ENCODE data around the gene FBP2. TPM values are rescaled to one million over a fixed set of nuclear protein-coding genes. Genes with fewer than 3 reads are reported as not detected.

The FBP2 gene
- total and polyA plus RNA-seq, 2 of the 4 experiments (the other 2 are of a cell fraction) = not detected

DNA sequence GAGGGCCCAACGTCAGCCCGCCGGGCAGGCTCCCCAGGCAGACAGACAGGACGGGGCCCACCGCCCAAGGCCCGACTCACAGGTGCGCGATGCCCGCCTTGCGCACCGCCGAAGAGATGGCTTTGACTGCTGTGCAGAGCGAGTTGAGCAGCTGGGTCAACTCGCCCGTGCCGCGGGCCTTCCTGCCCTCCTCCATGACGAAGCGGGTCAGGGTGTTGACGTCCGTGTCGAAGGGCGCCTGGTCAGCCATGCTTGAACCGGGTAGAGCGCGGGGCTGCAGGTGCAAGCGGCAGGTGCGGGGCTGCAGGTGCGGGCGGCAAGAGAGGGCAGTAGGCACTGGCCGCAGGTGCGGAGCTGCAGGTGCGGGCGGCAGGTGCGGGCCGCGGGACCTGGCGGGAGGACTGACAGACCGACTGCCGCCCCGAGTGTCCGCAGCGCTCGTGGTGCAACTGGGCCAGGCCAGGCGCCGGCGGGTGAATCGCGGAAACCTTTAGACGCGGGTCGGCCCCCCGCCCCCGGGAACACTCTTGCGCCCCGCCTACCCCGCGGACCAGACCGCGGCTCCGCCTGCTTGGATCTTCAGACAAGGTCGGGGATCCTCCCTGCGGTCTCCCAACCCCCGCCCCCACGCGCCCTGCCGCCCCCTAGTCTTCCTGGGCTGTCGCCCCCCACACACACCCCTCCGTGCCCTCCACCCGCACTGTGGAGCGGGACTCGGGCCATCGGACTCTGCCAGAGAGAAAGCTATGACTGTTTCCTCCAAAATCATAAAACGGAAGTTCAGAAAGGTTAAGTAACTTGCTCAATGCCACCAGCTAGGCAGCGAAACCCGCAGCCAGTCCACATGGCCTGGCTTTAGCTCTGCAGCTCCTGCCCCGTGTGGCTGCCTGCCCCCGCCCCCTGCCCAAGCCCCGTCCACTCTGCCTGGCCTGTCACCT is 45.7 kb upstream of the FBP2 start, which contains the start of gene FBP1:
Gene FBP1, minus strand, starts transcription at position 458 of the 938 bp plus-strand sequence. Its CDS starts 208 bp downstream, at position 250.
- Histone ChIP-seq H3K27ac (ENCODE audit: insufficient read depth, low read length) (no peak within 1 kb of the TSS), H3K4me2 (ENCODE audit: low read depth, low read length) (peak within 1 kb of the TSS; percentile 74; the same call in 1 of the 2 replicates), H2BK5ac (ENCODE audit: low read depth, low read length, poor library complexity, severe bottlenecking) (no peak within 1 kb of the TSS), H2AK5ac (ENCODE audit: low read depth, low read length) (no peak within 1 kb of the TSS), H3K9me3 (ENCODE audit: control insufficient read depth, insufficient read depth, low read length) (no peaks in the 10 kb centered on the region), H4K5ac (ENCODE audit: low read depth, low read length) (no peak within 1 kb of the TSS), H3K36me3 (ENCODE audit: control insufficient read depth, insufficient read depth, low read length) (no peaks in the 10 kb centered on the region), H3K9ac (ENCODE audit: low read depth, low read length) (no peak within 1 kb of the TSS), H3K79me1 (ENCODE audit: low read depth in 1 of 2, low read length in 2 of 2) (no peaks in the 10 kb centered on the region), H2BK120ac (ENCODE audit: low read depth, low read length) (no peak within 1 kb of the TSS), H3K4ac (ENCODE audit: low read depth, low read length) (no peak within 1 kb of the TSS), H4K20me1 (ENCODE audit: insufficient read depth, low read length) (no peaks in the 10 kb centered on the region), H2BK20ac (ENCODE audit: low read depth, low read length) (no peak within 1 kb of the TSS), H2BK15ac (ENCODE audit: low read depth, low read length) (no peak within 1 kb of the TSS), H3K9me1 (ENCODE audit: insufficient read depth, low read length) (no peaks in the 10 kb centered on the region), H2AK9ac (replicated peaks; ENCODE audit: low read depth, low read length, poor library complexity) (no peak within 1 kb of the TSS), H4K8ac (ENCODE audit: low read depth in 2 of 2, low read length in 2 of 2) (no peak within 1 kb of the TSS), H3K23ac (ENCODE audit: low read depth, low read length) (no peak within 1 kb of the TSS), H3K18ac (ENCODE audit: low read depth, low read length) (no peak within 1 kb of the TSS), H3K56ac (ENCODE audit: extremely low read depth, insufficient read depth, low read length) (no peak within 1 kb of the TSS), H3K4me1 (ENCODE audit: control insufficient read depth, insufficient read depth, low read length) (no peaks in the 10 kb centered on the region; the same call in 1 of the 2 replicates), H3K27me3 (ENCODE audit: control insufficient read depth, insufficient read depth, low read length) (peaks cover 43% of the 10 kb centered on the region), H3K14ac (replicated peaks; ENCODE audit: low read depth, low read length) (no peak within 1 kb of the TSS), H2AFZ (replicated peaks; ENCODE audit: low read length, poor library complexity) (peak within 1 kb of the TSS; percentile 84), H3K4me3 (ENCODE audit: insufficient read depth, low read depth, low read length) (peak within 1 kb of the TSS; percentile 37), H4K91ac (ENCODE audit: insufficient read depth, low read depth, low read length) (no peak within 1 kb of the TSS)
- WGBS, 2 experiments (ENCODE audit: extremely low coverage in 2 of 2, insufficient read length in 1 of 2) = 5% methylated on average over 36 of the region's 79 CpGs; no CpG with 5 or more reads in 1 of the 2 experiments
- DNase-seq (no peak), ATAC-seq (ENCODE audit: low read depth) (peak; percentile 68)
- intact Hi-C loops (cut with micrococcal nuclease) (no loop called here), in situ Hi-C loops (cut with MboI; ENCODE audit: low sequenced_read_pairs) (no loop called here), dilution Hi-C loops (cut with HindIII; ENCODE audit: low sequenced_read_pairs, unreplicated experiment) (no loop called here)
- ChIA-PET CTCF (no interaction called here), POLR2A (ENCODE audit: unreplicated experiment) (no interaction called here)
- no TSS peak for BruUV-seq (replicated peaks)
- TF ChIP-seq BHLHE40 (IDR thresholded peaks at IDR 0.05; ENCODE audit: low read depth, low read length) = 0 out of 2 replicates have a peak, but pooled peaks have one; percentile 19
- no peak for TF ChIP-seq MAZ (IDR thresholded peaks at IDR 0.05; ENCODE audit: borderline replicate concordance, low read depth, low read length)

Measured in IMR-90 (cell line).